WTC11 (cell line): Measurements from ENCODE around the gene SLC25A53. TPM values are rescaled to one million over a fixed set of nuclear protein-coding genes. Genes with fewer than 3 reads are reported as not detected.

Experiments used
- ATAC-seq: fragments of 200-7000 bp; cut with Tn5 transposase; 2 replicates; pipeline ENCODE4 v1.10.0; 2021; ENCODE audit warnings: mild to moderate bottlenecking, moderate library complexity
- CTCF ChIA-PET: fragments of 300-600 bp; sonication (Branson Sonifier 250); formaldehyde crosslinking; loops from one replicate; lab custom pipeline; 2021; ENCODE audit warnings: antibody characterized with exemption; lab: Charles Lee
- POLR2A ChIA-PET: fragments of 350-600 bp; sonication (Branson Sonifier 250); formaldehyde crosslinking; loops from one replicate; lab custom pipeline; 2021; ENCODE audit warnings: antibody characterized with exemption; lab: Charles Lee
- DNase-seq: peaks from one replicate; pipeline ENCODE4 v3.0.0; 2021; ENCODE audit warnings: low spot score
- H3K27ac Mint-ChIP-seq: 2 replicates; pipeline ENCODE4 v1.8.0; 2021; ENCODE audit warnings: mixed read lengths
- H3K27me3 Mint-ChIP-seq: 2 replicates; pipeline ENCODE4 v1.8.0; 2021; ENCODE audit warnings: low read depth, mild to moderate bottlenecking, moderate library complexity, mixed read lengths
- H3K36me3 Mint-ChIP-seq: 2 replicates; pipeline ENCODE4 v1.8.0; 2021; ENCODE audit warnings: mixed read lengths
- H3K4me1 Mint-ChIP-seq: 2 replicates; pipeline ENCODE4 v1.8.0; 2022; ENCODE audit warnings: mixed read lengths
- H3K4me3 Mint-ChIP-seq: 2 replicates; pipeline ENCODE4 v1.8.0; 2021; ENCODE audit warnings: mild to moderate bottlenecking, moderate library complexity, mixed read lengths
- H3K9me3 Mint-ChIP-seq: 2 replicates; pipeline ENCODE4 v1.8.0; 2021; ENCODE audit warnings: mixed read lengths
- CTCF ChIP-seq: fragments of 200-600 bp; IDR thresholded peaks from 2 replicates; pipeline ENCODE4 v1.8.0; 2022; ENCODE audit warnings: antibody characterized with exemption
- E2F1 ChIP-seq: sonication (generic); formaldehyde crosslinking; IDR thresholded peaks from 2 replicates; pipeline ENCODE4 v1.8.0; 2022; ENCODE audit warnings: mild to moderate bottlenecking, missing genetic modification reagents
- FOXJ3 ChIP-seq: sonication (generic); formaldehyde crosslinking; IDR thresholded peaks from 2 replicates; pipeline ENCODE4 v1.9.0; 2021; ENCODE audit warnings: missing genetic modification reagents, mild to moderate bottlenecking, borderline replicate concordance
- FOXK1 ChIP-seq: sonication (generic); formaldehyde crosslinking; IDR thresholded peaks from 2 replicates; pipeline ENCODE4 v1.8.0; 2022; ENCODE audit warnings: mild to moderate bottlenecking, moderate library complexity, missing genetic modification reagents
- GABPB1 ChIP-seq: sonication (generic); formaldehyde crosslinking; IDR thresholded peaks from 2 replicates; pipeline ENCODE4 v1.8.1; 2023; ENCODE audit warnings: mild to moderate bottlenecking, missing genetic modification reagents
- HMGXB4 ChIP-seq: sonication (generic); formaldehyde crosslinking; IDR thresholded peaks from 2 replicates; pipeline ENCODE4 v1.8.1; 2023; ENCODE audit warnings: mild to moderate bottlenecking, moderate library complexity, missing genetic modification reagents
- JUN ChIP-seq: sonication (generic); formaldehyde crosslinking; IDR thresholded peaks from 2 replicates; pipeline ENCODE4 v1.8.0; 2023; ENCODE audit warnings: mild to moderate bottlenecking, missing genetic modification reagents
- NR3C1 ChIP-seq: sonication (generic); formaldehyde crosslinking; conservative IDR thresholded peaks from 2 replicates; pipeline ENCODE4 v1.8.1; 2023; ENCODE audit warnings: low read depth, mild to moderate bottlenecking, missing genetic modification reagents
- PRDM15 ChIP-seq: sonication (generic); formaldehyde crosslinking; IDR thresholded peaks from 2 replicates; pipeline ENCODE4 v1.8.0; 2022; ENCODE audit warnings: missing genetic modification reagents
- PREB ChIP-seq: sonication (generic); formaldehyde crosslinking; IDR thresholded peaks from 2 replicates; pipeline ENCODE4 v1.8.1; 2022; ENCODE audit warnings: mild to moderate bottlenecking, missing genetic modification reagents, moderate library complexity, borderline replicate concordance
- RELA ChIP-seq: sonication (generic); formaldehyde crosslinking; IDR thresholded peaks from 2 replicates; pipeline ENCODE4 v1.8.1; 2022; ENCODE audit warnings: missing genetic modification reagents, mild to moderate bottlenecking, borderline replicate concordance
- RORB ChIP-seq: fragments of 250-450 bp; sonication (Bioruptor Pico); IDR thresholded peaks from 2 replicates; pipeline ENCODE4 v1.9.0; 2021; ENCODE audit warnings: mild to moderate bottlenecking
- STAT6 ChIP-seq: sonication (generic); formaldehyde crosslinking; conservative IDR thresholded peaks from 2 replicates; pipeline ENCODE4 v1.8.1; 2023; ENCODE audit warnings: mild to moderate bottlenecking, low read depth, missing genetic modification reagents, moderate library complexity
- ZBTB21 ChIP-seq: sonication (generic); formaldehyde crosslinking; IDR thresholded peaks from 2 replicates; pipeline ENCODE4 v1.8.1; 2023; ENCODE audit warnings: mild to moderate bottlenecking, missing genetic modification reagents, borderline replicate concordance
- ZNF263 ChIP-seq: sonication (generic); formaldehyde crosslinking; IDR thresholded peaks from 2 replicates; pipeline ENCODE4 v1.8.1; 2022; ENCODE audit warnings: low read depth, mild to moderate bottlenecking, moderate library complexity, missing genetic modification reagents
- ZNF281 ChIP-seq: sonication (generic); formaldehyde crosslinking; IDR thresholded peaks from 2 replicates; pipeline ENCODE4 v1.8.0; 2023; ENCODE audit warnings: mild to moderate bottlenecking, missing genetic modification reagents
- ZNF396 ChIP-seq: fragments of 250-450 bp; sonication (Bioruptor Pico); IDR thresholded peaks from 2 replicates; pipeline ENCODE4 v1.8.0; 2021; ENCODE audit warnings: mild to moderate bottlenecking, moderate library complexity, borderline replicate concordance
- total RNA-seq: library from RNA; stranded (reverse); gene quantifications from 3 replicates; pipeline ENCODE4 v1.2.3, GENCODE V29; 2021

Gene SLC25A53
- total RNA-seq, 1 experiment from 2014 or later, result 1.8 TPM

GRCh38 chrX:104084534-104085277, 72.1 kb downstream of the SLC25A53 start:
- Mint-ChIP-seq H3K27ac (no peak overlapping the region), H3K4me3 (no peak overlapping the region), H3K9me3 (no peaks in the 10 kb centered on the region), H3K27me3 (peaks cover 4% of the 10 kb centered on the region; the same call in 1 of the 2 replicates), H3K4me1 (no peaks in the 10 kb centered on the region), H3K36me3 (no peaks in the 10 kb centered on the region)
- CTCF ChIA-PET, result no interaction called here
- POLR2A ChIA-PET, result no interaction called here
- DNase-seq (no peak), ATAC-seq (no peak)
- TF ChIP-seq ZNF396 (no peak), PRDM15 (CRISPR knock-in tag) (no peak), RELA (CRISPR knock-in tag) (no peak), STAT6 (no peak), E2F1 (CRISPR knock-in tag) (no peak), RORB (CRISPR knock-in tag) (no peak), ZNF263 (CRISPR knock-in tag) (no peak), PREB (CRISPR knock-in tag) (no peak), JUN (CRISPR knock-in tag) (no peak), NR3C1 (CRISPR knock-in tag) (no peak), FOXJ3 (CRISPR knock-in tag) (no peak), HMGXB4 (CRISPR knock-in tag) (no peak), GABPB1 (no peak), ZNF281 (CRISPR knock-in tag) (no peak), ZBTB21 (CRISPR knock-in tag) (no peak), FOXK1 (CRISPR knock-in tag) (no peak), CTCF (no peak)
